Stimulated activated naive CD4-positive, alpha-beta T cell treated with Interleukin-2 at 50 U/mL for 16 hours (primary cell): ENCODE measurements around the gene ATP10A.
"Not testable (repeated sequence)": the region's sequence is repeated elsewhere in the genome, so short reads cannot be mapped to it uniquely, and the experiment has no call there.

ENCODE experiments used
- DNase-seq: peaks from one replicate; lab custom pipeline; 2025; lab: John Stamatoyannopoulos, UW

Gene ATP10A

DNA sequence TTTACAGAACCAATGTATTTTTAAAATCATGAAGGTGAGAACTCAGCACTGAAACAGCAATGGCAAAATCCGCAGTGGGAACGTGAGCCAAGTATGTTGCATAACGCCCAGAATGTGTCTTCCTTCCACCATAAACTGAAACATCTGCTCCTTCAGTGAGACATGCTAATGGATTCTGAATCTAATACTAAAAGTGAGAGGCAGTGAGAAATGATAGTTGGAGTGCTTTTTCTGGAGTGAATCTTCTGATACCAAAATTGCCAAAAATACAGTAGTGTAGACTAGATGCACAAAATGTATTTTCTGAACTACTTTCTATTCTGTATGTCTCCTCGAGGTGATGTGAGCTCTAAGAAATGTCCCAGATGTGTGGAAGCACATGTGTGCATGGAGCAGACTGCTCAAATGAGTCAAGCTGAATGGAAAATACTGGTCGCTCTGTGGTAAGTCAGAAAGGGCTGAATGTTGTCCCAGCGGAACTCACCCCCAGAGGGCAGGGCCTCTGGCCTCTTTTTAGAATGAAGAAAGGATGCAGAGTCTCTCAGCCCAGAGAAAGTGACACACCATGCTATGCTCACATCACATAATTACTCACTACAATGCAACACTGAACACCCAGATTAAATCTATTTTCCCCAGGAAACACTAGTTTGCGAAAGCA, 73.0 kb downstream of the ATP10A start:
- peak; percentile 44 for DNase-seq

GRCh38 chr15:25789616-25789999, 73.5 kb downstream of the ATP10A start:
- no peak for DNase-seq

DNA sequence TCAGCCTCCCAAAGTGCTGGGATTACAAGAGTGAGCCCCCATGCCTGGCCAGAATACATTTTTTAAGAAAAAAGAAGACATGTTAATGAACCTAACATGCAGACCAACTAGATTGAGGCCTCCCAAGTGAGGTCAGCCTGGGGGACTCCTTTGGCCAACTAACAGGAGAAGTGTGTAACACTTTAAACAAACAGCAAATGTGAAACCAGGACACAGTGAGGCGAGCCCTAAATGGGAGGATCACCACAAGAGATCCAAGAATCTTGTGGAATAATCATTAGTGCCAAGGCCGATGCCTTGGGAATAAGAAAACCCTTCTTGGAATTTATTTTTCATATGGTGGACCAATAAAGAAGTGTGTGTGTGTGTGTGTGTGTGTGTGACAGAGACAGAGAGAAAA, 73.9 kb downstream of the ATP10A start:
- no peak for DNase-seq

- DNase-seq = no peak
Measured at GRCh38 chr15:25787855-25788520, 75.1 kb downstream of the ATP10A start.

GRCh38 chr15:25787381-25787780, 75.7 kb downstream of the ATP10A start:
- DNase-seq = no peak

DNA sequence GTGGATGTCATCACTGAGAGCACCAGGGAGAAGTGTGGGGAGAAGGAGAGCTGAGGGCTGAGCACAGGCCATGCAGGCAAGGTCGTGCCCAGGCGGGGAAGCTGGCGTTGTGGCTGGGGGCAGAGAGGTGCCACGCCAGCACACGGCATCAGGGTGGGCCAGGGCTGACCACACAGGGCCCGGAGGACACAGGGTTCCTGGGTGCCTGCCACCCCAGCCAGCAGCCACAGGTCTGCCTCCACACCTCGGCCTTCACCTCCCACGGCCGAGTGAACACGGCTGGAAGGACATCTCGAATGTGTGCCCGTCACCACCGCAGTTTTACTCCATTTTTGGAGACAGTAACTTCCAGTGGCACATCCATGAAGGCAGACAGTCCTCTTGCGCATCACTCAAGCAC, 77.1 kb downstream of the ATP10A start:
- no peak for DNase-seq

DNA sequence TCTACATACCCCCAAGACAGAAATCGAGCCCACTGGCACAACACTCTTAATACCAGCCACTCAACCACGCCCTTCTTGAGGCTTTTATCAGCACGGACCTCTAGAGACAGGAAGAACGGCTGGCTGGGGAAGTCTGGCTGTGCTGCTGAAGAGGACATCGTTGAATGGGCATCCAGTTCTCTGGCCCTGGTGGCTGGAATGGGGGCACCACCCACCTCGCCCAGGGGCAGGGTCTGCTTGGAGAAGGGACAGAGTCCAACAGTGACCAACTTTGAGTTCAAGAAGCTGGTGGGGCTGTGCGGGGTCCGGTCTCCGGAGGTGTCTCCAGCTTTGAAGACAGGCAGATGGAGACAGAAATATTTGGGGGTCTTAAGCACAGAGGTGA, 77.5 kb downstream of the ATP10A start:
- no peak for DNase-seq

DNA sequence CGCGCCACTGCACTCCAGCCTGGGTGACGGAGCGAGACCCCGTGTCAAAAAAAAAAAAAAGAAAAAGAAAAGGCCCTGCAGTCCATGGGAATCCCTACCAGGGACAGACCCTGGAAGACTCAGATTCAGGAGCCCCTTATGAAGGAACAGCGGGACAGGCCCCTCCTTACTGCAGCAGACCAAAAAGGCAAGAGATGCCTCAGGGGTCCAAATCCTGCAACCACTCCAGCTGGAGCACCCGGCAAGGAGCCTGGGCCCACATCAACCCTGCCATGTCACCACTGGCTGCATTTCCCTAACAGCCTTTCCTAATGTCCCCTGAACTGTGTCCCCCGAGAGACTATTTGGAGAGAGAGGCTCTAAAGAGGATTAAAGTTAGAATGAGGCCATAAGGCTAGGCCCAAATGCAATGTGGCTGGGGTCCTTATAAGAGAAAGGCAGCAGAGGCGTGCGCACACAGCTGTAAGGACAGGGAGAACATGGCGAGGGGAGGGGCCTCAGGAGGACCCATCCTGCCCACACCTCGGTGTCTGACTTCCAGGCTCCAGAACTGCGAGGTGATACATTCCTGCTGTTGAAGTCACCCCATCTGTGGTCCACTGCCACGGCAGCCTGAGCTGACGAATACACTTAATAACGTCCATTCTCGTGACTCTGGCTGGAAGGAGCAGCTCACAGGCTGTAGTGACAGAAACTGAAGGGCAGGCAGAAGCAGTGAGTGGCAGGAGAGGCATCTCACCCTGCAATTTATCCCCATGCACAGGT, 78.1 kb downstream of the ATP10A start:
- DNase-seq = no peak

- DNase-seq = peak; percentile 31
Measured at GRCh38 chr15:25783607-25784540, 79.3 kb downstream of the ATP10A start.

DNA sequence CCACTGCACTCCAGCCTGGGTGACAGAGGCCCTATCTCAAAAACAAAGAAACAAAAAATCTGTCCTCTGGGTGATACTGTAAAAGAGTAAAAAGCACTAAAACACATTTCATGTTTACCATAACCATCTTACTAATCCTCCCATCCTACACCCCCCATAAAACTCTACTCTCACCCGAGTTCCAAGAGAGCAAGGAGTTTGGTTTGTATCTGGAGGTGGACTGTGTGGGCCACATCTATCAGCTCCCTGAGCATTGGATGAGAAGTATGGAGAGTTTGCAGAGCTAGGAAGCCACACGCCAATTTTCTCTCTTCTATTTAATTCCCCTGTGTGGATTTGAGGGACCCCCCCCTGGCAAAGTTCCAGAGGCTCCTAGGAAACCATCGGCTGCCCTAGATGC, 80.0 kb downstream of the ATP10A start:
- no peak for DNase-seq

GRCh38 chr15:25780479-25781255, 82.5 kb downstream of the ATP10A start:
- no peak for DNase-seq

- DNase-seq = no peak
Measured at GRCh38 chr15:25778161-25778560, 85.0 kb downstream of the ATP10A start.

- DNase-seq = no peak
Measured at GRCh38 chr15:25777037-25777436, 86.1 kb downstream of the ATP10A start.

- DNase-seq = no peak
Measured at GRCh38 chr15:25776071-25776746, 86.9 kb downstream of the ATP10A start.

DNA sequence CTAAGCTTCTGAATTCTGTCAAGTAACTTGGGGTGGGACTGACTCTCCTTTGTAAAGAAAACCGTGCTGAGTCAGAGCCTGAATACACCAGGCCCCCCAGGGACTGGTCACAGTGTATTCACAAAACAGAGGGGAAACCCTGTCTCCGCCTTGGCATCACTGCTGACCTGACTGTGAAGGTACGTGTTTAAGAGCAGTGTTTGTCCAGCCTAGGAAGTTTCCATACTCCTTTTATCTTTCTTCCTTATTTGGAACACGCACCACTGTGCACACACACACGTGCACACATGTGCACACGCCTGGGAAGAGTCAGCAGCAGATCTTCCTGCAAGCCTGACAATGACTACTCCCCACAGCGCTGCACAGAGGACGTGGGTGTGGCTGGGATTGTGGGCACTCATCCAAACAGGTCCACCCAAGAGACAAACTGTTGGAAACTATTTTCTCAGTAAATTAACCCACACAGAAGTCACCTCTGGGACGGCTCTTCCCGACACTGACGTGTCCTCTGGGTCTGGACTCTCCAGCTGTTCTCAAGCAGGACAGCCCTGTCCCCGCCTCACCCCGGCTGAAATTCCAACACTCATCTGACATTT, 87.7 kb downstream of the ATP10A start:
- no peak for DNase-seq

- no peak for DNase-seq
Measured at GRCh38 chr15:25774871-25775270, 88.3 kb downstream of the ATP10A start.

GRCh38 chr15:25773248-25773647, 89.9 kb downstream of the ATP10A start:
- DNase-seq = no peak

GRCh38 chr15:25772500-25772899, 90.6 kb downstream of the ATP10A start:
- no peak for DNase-seq

GRCh38 chr15:25771736-25772135, 91.4 kb downstream of the ATP10A start:
- DNase-seq = not testable (repeated sequence)

- DNase-seq = no peak
Measured at GRCh38 chr15:25771338-25771706, 91.8 kb downstream of the ATP10A start.
